ENCODE measurements around the gene MBD3L4.

Gene MBD3L4

DNA sequence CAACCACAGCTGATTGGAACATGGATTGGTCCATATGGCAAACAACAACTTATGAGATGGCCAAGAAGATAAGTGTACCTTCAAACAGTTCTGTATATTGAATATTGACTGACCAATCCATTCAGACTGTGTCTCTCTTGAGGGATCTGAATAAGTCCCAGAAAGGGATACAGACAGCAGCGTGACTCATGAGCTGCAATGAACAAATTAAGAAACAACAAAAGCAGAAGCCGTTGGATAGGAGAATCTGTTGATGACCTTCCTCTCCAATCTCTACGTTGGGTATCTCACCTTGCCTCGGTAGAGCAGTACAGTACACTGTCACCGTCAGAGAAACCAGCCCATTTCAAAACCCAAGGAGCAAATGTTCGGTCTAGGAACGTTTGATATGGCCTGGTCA lies 40.0 kb downstream of the MBD3L4 start:
- in situ Hi-C loops (cut with MboI; ENCODE audit: low sequenced_read_pairs, unreplicated experiment) = loop anchor here (10.0 kb wide), 1 partner anchor 85 kb away; no protein-coding TSS in a partner anchor
- TF ChIP-seq, protein P1, sequence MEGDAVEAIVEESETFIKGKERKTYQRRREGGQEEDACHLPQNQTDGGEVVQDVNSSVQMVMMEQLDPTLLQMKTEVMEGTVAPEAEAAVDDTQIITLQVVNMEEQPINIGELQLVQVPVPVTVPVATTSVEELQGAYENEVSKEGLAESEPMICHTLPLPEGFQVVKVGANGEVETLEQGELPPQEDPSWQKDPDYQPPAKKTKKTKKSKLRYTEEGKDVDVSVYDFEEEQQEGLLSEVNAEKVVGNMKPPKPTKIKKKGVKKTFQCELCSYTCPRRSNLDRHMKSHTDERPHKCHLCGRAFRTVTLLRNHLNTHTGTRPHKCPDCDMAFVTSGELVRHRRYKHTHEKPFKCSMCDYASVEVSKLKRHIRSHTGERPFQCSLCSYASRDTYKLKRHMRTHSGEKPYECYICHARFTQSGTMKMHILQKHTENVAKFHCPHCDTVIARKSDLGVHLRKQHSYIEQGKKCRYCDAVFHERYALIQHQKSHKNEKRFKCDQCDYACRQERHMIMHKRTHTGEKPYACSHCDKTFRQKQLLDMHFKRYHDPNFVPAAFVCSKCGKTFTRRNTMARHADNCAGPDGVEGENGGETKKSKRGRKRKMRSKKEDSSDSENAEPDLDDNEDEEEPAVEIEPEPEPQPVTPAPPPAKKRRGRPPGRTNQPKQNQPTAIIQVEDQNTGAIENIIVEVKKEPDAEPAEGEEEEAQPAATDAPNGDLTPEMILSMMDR (IDR thresholded peaks at IDR 0.05; ENCODE audit: borderline replicate concordance, control extremely low read depth, extremely low read depth, insufficient read depth, missing control alignments) = no peak
- no peak for DNase-seq (ENCODE audit: low spot score)

DNA sequence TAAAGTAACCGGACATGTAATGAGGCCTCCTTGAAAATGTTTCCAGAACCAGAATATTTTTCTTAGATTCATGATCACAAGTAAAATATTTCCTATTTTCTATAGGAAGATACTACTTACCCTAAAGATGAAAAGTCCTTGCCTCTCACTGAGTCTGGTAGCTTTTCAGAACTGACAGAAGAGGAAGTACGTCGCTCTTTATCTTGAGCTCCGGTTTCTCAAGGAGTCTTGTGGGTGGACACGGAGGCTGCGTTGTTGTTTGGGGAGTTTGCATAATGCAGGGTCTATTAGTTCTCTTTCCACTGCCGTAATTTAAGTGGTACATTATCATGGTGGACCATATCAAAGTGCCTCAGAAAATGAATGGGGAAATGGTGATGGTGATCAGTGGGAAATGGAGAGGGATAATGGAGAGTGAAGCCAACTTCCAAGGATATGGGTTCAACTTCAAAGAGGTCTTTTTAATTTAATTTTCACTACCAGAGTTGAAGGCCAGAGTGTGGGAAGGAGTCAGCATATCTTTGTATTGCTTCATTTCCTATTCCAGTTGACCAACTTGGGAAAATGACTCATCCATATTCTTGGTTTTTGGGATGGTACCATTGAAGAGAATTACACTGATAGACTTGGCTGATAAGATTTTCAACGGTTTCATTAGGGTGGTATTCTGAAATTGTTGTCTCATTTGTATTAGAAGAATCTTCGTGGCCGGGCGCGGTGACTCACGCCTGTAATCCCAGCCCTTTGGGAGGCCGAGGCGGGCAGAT lies 42.1 kb downstream of the MBD3L4 start:
- peak; percentile 42 for DNase-seq (ENCODE audit: low spot score)
- in situ Hi-C loops (cut with MboI; ENCODE audit: low sequenced_read_pairs, unreplicated experiment) = no loop called here
- TF ChIP-seq, protein P1 (IDR thresholded peaks at IDR 0.05; ENCODE audit: borderline replicate concordance, control extremely low read depth, extremely low read depth, insufficient read depth, missing control alignments) = no peak

DNA sequence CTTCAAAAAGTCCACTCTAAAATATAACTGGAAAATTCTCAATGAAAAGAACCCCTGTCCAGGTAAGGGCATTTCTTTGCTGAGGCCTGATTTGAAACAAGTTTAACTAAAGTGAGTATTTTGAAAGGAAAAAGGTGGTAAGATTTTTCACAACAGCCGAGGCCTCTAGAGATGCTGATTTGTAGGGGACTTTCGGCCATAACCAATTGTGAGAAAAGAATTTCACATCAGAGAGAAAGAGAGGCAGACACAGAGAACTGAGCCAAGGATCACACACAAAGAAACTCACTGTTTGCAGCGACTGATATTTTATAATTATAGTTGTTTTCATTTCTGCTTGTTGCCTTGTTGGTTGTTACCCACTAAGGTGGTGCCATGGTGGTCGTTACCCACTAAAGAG lies 43.2 kb downstream of the MBD3L4 start:
- DNase-seq (ENCODE audit: low spot score) = no peak
- in situ Hi-C loops (cut with MboI; ENCODE audit: low sequenced_read_pairs, unreplicated experiment) = no loop called here
- TF ChIP-seq, protein P1 (IDR thresholded peaks at IDR 0.05; ENCODE audit: borderline replicate concordance, control extremely low read depth, extremely low read depth, insufficient read depth, missing control alignments) = no peak

DNA sequence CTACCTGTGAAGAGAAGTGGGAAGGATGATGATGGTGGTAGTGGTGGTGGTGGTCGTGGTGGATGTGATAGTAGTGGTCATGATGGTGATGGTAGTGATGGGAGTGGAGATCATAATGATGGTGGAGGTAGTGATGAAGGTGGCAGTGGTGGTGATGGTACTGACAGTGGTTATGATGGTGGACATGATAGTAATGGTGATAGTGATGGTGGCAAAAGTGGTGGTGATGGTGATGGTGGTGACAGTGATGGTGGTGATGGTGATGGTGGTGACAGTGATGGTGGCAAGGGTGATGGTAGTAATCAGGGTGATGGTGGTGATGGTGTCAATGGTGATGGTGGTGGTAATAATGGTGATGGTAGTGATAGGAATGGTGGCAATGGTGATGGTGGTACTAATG lies 44.9 kb downstream of the MBD3L4 start:
- DNase-seq (ENCODE audit: low spot score) = no peak
- TF ChIP-seq, protein P1 (IDR thresholded peaks at IDR 0.05; ENCODE audit: borderline replicate concordance, control extremely low read depth, extremely low read depth, insufficient read depth, missing control alignments) = no peak
- in situ Hi-C loops (cut with MboI; ENCODE audit: low sequenced_read_pairs, unreplicated experiment) = no loop called here

DNA sequence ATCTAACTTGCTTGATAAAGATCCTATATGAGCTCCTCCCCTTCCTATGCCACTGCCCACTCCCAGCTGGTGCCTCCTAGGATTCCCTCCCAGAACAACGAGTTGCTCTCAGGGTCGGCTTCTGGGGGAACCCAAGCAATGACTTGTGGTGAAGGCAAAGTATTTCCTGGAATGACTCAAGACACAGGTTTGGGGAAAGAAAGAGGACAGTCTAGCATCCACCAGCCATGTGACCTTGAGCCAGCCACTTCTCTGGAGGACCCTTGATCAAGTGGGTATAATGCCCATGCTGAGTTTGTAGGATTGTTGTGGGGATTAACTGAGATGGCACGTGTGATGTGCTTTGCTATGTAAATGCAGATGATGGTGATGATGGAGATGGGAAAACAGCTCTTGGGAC lies 51.7 kb downstream of the MBD3L4 start:
- no peak for DNase-seq (ENCODE audit: low spot score)
- in situ Hi-C loops (cut with MboI; ENCODE audit: low sequenced_read_pairs, unreplicated experiment) = no loop called here
- TF ChIP-seq, protein P1 (IDR thresholded peaks at IDR 0.05; ENCODE audit: borderline replicate concordance, control extremely low read depth, extremely low read depth, insufficient read depth, missing control alignments) = no peak

DNA sequence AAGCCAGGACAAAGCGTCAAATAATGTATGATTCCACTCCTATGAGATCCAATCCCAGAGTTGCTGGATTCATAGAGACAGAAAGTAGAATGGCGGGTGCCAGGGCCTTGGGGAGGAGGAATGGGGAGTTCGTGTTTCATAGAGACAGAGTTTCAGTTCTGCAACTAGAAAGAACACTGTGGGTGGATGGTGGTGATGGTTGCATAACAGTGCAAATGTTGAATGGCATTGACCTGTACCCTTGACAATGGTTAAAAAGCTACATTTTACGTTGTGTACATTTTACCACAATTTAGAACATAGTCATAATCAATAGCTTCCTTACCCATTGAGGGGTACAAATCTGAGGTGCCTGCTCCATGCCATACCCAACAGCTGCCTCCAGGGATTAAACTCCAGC lies 52.1 kb downstream of the MBD3L4 start:
- in situ Hi-C loops (cut with MboI; ENCODE audit: low sequenced_read_pairs, unreplicated experiment) = no loop called here
- DNase-seq (ENCODE audit: low spot score) = no peak
- TF ChIP-seq, protein P1 (IDR thresholded peaks at IDR 0.05; ENCODE audit: borderline replicate concordance, control extremely low read depth, extremely low read depth, insufficient read depth, missing control alignments) = no peak

Data from GM13976 (cell line).